ENCODE results near the gene SGMS2.

DNA sequence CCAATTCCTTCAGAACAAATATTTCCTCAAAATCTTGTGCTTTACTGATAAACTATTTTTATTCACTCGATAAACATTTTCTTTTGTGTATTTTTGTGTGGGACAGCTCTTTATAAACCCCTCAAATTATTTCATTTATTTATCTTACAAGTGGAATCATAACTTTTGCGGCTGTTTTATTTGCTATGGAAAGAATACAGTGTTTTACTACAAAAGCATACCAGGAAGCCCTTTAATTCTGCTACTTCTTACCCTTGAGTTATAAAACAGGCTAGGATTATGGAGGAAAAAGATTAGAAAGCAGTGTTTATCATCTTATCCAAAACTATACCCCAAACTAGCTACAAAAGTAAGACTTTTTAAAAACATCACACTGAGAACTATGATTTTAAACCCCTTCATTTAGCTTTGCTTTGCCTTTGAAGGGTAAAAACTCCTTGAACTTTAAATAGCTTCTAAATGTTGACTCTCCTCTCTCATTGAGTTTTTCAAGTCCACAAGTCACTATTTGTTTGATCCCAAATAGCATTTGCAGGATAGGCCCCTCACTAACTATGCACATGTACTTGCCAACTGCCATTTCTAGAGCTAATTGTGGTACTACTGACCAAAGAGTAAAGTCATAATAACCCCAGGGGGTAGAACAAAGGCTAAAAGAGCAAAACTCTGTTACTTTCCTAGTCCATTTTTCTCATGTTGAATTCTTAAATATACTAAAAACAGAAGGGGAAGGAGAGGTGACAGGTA is 45.8 kb upstream of the SGMS2 start:
- no peak for TF ChIP-seq POLR2A (IDR thresholded peaks at IDR 0.05)
- TF ChIP-seq, protein P1, sequence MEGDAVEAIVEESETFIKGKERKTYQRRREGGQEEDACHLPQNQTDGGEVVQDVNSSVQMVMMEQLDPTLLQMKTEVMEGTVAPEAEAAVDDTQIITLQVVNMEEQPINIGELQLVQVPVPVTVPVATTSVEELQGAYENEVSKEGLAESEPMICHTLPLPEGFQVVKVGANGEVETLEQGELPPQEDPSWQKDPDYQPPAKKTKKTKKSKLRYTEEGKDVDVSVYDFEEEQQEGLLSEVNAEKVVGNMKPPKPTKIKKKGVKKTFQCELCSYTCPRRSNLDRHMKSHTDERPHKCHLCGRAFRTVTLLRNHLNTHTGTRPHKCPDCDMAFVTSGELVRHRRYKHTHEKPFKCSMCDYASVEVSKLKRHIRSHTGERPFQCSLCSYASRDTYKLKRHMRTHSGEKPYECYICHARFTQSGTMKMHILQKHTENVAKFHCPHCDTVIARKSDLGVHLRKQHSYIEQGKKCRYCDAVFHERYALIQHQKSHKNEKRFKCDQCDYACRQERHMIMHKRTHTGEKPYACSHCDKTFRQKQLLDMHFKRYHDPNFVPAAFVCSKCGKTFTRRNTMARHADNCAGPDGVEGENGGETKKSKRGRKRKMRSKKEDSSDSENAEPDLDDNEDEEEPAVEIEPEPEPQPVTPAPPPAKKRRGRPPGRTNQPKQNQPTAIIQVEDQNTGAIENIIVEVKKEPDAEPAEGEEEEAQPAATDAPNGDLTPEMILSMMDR (IDR thresholded peaks at IDR 0.05), result no peak
